HG03520 (cell line): ENCODE data around the gene PLEKHA6.
A peak's percentile ranks its signal among the peaks of the same experiment; 100 is the strongest.

ENCODE experiments used
- ATAC-seq: cut with Tn5 transposase; IDR thresholded peaks from one replicate; pipeline ENCODE4 v1.9.1; 2021; ENCODE audit warnings: mild to moderate bottlenecking, moderate library complexity; ENCODE audit not compliant: unreplicated experiment

Gene PLEKHA6

DNA sequence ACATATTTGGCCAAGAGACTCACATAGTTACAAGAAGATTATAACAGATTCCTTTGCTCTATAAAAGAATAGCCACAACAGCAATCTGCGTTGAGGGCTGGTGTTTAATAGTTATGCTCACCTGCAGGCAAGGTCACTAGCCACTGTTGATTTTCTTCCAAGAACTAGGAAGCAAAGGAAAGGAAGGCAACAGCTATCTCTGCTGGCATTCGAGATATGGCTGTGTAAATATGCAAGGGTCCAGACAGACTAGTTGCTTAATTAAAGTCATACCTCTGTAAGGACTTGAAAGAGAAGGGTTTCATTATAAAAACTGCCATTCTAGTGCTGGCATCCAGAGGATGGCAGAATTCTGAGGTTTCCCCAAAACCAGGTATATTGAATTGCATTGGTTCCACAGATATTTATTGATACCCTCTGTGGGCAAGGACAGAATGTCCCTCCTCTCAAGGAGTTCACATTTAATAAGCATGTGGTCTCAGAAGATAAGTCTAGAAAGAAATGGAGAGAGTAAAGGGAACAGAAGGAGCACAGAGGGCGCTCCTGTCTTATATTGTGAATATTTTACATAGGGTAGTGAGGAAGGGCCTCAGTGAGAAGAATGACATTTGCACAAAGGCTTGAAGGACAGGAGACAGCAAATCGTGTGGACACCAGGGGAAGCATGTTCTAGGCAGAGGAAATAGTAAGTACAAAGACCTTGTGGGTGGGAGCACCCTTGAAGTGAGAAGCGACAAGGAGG is 23.6 kb upstream of the PLEKHA6 start:
- ATAC-seq = no peak

DNA sequence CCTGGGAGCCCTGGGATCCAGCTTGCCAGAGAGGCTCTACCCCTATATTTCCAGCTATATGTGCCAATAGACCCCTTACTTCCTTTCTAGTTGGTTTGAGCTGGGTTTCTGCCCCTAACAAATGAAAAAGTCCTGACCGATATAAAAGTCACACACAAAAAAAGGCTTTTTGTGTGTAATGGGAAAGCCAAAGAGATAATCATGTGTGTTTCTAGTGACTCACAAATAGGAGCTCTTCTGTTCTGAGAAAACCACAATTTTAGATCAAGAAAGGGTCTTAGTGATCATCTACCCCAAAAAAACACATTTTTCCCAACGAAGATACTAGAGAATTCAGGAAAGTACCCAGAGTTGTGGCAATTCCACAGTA is 23.0 kb upstream of the PLEKHA6 start:
- no peak for ATAC-seq

DNA sequence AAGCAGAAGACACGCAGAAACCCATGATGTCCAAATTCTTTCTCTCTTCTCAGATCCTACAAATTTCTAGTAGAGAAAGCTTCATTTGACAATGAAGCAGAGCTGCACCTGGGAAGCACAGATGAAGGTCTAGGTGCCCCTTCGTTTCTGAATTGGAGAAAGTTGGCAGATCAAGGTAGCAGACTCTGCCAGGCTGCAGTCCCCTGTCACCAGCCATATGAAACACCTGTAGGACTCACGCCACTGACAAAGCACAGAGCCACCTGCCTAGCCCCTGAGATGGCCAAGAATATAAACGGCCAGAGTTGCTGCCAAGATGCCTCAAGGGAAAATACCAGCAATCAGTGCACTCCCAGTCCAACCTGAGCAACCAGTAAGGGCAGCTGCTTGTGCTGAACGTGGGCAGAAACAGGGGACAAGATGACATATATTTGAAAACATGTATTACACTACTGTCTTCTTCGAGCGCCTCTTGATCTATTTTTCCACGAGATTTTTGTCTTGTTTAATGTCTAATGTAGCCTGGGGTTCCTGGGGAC is 20.6 kb upstream of the PLEKHA6 start:
- no peak for ATAC-seq

DNA sequence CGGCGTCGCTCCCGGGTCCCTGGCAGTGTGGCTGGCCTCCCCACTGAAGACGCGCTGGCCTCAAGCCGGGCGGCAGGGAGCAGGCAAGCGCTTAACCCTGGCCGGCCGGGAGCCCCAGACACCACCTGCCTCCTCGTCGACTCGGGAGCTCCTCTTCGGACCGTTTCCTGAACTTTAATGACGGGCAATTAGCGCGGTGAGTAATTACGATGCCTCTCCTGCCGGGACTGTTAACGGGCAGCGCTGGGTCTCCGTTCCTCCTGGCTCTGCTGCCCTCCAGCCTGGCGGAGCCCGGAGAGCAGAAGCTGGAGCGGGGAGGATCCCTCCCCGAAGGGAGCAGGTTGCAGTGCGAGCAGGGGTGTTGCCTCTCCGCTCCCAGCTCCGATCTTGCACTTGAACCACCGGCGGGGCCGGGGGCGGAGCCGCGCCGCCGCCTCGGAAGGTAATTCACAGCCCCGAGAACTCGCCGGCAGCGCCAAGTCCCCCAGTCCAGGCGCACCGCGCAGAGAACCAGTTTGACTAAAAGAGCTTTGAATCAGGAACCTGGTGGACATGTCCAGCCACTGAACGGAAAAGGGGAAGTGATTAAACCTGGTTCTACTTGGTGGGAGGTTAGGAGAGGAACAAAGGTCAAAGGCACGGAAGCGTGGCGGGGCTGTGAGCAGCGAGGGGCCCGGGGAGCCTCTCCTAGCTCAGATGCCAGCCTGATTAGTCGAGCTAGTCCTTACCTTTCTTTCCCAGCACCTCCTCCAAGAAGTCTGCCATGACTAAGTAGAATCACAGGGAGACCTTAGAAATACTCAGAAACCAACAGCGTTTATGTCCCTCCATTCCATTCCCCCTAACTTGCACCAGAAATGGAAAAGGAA is 18.3 kb upstream of the PLEKHA6 start:
- peak; percentile 51 for ATAC-seq

DNA sequence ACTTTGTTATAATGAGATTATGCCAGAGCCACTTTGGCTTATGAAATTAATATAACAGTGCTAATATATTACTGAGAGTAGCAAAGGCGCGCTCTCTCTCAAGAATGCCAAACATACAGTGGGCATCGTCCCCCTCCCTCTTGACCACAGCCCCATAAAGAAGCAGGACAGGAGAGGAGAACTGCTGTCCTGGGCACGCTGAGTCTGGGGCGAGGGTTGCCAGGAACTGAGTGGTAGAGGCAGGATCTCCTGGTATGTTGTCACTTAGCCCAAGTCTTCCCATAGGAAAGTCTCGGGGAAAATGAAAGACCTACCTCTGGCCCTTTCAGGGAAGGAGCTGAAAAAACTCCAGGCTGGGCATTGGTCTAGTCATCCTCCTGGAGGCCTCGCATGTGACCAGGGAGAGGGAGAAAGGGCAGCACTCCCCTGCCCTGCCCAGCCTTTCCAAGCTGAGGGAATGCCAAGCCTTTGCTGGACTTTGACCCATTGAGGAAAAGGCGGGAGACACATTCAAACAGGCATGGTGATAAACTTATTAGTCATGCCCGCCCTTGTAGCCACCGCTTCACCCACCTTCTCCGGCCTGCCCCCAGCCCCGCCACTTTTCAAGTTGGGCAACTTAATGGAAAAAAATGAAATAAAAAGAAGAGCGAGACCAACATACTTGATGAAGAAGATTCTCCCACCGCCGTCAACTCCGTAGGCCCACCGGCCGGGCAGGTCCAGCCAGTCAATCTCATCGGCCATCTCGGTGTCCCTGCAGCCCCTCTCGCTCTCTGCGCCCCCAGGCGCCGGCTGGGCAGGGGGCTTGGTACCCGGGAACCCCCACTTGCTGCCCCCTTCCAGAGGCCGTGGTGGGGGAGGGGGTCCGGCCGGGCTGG is 17.4 kb upstream of the PLEKHA6 start:
- no peak for ATAC-seq

DNA sequence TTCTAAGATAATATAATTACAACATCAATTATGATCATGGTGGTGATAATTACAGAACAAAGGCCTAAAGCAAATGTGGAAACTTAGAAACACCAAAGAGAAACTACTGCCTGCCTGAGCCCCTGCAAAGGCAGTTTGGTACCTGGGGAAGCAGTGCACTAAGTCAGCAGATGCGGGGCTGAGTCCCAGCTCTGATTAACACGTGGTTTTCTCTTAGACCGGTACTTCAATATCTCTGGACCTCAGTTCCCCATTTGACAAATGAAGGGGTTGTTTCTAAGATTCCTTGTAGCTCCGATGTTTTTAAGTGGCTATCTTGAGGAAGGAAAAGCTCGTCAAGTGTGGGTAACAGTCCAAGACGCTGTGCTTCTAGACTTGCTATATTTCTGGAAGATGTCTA is 16.7 kb upstream of the PLEKHA6 start:
- no peak for ATAC-seq

DNA sequence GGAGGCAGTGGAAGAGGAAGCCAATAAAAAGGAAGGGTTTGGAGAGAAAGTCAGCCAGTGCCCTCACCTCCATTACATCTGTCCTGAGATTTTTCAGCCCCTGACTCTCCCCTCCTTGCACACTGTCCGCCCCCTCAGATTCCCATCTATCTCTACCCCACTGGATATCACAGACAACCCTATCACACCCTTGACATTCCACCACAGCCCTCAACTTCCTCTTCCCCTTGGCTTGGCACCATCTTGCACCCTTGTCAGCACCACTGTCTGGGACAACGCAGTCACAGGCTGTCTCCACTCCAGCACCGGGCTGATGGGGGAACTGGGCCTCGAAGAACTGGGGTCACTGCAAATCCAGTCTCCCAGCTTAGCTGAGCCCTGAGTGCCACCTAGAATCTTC is 14.2 kb upstream of the PLEKHA6 start:
- ATAC-seq = no peak

DNA sequence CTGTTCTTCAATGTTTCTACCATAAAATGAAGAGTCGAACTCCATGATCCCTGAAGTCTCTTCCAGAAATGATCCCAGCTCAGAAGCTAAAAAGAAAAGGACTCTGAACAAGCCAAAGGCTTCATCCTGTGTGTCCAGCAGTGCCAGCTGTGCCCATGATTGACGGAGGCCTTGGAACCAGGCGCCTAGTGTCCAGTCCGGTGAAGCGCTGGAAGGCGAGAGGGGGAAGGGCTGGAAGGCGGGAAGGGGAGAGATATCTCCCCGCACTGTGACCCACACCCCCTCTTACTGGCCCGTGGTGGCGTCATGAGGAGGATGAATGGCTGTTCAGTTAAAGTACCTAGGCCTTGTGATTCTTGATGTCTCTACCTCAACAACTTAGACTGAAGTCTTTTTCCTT is 10.4 kb upstream of the PLEKHA6 start:
- ATAC-seq = no peak

DNA sequence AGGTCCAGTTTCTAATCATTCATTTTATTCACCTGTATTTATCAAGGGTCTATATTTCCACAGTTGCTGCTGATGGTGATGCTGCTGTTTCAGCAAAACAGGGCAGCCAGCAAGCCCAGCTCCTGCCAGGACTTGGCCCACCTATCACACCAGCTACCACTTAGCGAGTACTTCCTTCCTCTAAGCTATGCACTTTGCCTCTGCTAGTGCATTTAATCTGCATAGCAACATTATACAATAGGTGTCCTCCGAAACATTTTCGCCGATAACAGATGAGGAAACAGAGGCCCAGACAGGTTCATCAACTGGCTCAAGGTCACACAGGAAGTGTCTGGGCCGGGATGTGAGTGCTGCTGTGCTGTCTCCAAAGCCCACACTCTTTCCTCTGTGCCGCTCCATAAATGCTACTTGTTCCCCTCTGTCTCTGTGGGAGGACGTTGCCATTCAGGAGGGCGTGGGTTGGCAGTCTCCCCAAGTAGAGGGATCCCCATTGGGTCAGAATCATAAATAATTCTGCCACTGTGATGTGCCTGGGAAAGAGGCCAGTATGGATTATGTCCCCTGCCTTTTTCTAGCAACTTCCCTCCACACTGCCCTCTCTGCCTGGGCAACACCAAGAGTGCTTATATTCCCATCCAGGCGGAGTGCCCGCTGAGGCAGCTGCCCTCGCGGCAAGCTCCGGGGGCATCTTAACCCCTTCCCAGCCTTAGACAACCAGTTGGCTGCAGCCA is 9.4 kb upstream of the PLEKHA6 start:
- no peak for ATAC-seq

DNA sequence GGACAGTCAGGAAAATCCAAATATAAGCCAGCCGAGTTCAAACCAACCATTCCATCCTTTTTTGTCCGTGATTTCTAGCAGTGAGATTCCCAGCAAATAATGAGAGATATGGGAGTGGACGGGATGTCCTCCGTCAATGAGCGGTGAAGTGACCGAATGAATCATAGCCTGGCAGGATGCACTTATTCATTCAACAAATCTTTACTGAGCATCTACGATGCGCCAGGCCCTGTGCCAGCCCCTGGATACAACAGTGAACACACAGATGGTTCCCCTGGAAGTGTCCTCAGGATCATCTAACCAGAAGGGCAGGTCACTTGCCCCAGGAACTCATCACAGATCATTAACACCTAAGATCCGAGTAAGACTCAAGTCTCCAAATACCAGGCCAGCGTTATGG is 8.2 kb upstream of the PLEKHA6 start:
- no peak for ATAC-seq

DNA sequence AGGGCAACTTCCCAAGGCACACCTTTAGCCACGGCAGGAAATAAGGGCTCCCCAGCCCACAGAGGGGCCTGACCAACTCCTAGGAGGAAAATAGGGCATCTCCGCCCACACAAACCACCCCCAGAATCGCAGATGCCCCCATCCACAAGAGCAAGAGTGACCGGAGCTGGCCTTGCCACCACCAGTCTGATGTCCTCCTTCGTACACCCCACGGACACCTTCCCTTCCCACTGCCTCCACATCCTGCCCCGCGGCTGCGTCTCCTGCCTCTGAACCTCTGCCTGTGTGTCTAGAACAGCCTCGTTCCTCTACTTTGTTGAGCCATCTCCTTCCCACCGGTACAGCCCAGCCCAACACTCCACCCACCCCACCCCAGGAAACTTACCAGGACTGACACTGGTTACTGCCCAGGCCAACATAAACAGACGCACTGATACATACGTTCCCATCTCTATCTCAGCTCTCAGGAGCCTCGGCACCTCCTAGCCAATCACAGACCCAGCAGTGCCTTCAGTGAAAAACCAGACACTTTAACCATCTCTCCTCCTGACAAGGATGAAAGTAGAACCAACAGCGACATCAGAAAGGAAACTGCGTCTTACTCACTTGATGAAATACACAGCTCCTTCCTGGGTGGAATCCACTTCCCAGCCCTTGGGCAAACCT is 7.6 kb upstream of the PLEKHA6 start:
- ATAC-seq = no peak

DNA sequence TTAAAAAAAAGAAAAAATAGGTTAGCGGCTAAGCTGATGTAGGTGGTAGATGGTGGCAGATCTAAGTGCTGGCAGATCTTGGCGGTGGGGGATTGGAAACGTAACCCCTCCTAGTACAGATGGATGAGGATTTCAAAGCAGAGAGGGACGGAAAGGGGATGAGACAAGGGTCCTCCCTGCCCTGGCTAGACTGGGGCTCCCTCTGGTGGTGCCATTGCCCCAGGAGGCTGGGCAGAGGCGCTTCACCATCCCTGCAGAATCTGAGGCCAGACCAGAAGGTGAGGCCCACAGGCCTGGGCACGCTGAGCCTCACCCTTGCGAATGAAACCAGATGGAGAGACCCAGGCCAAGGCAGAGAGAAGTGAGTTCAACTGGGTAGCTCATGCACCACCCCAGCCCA is 7.0 kb upstream of the PLEKHA6 start:
- ATAC-seq = no peak

DNA sequence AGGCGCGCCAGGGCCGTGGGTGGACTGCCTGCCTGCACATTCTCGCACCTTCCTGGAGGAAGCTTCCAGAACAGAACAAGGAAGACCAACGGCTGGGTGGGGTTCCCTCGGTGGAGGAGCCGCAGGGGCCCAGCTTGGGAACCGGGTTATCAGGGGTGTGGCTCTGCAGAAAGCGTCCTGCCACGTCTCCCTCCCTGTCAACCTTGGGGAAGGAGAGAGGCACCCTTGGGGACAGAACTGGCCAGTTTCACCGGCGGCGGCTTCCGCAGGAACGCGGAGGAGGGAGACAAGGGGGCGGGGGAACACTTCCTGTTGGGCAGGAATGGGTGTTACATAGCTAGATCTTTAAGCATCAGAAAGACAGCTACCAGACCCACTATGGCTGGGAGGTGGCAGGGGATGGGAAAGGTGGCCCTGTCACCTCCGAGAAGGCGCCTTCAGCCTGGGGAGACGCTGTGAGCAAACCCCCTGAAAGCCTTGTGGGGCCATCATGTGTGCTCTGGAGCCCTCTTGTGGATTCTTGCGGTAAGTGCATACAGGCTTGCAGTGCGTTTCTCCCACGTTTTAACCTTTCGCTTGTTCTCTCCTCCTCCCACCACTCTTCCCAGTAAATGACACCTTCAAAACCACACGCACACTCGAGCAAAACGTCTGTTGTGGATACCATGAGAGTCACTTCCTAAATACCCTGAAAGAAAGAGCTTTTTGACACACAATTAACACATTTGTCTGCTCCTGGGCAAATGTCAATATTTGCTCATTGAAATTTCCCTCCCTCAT is 3.8 kb upstream of the PLEKHA6 start:
- ATAC-seq = peak; percentile 59

DNA sequence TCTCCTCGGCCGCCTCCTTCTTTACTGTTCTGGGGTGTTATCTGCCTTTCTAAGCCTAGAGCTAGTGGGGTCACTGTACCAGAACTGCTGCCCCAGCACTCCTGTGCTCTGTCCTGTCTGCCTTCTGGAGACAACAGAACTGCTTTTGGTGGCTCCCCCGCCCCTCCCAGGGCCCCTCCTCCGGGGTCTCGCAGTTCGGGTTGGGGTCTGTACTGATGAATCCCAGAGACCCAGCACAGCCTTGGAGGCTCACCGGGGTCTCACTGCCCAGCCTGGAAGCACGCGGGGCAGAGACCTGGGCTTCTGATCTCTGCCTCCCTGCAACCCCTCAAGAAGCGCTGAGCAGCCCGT is 3.2 kb upstream of the PLEKHA6 start:
- no peak for ATAC-seq

DNA sequence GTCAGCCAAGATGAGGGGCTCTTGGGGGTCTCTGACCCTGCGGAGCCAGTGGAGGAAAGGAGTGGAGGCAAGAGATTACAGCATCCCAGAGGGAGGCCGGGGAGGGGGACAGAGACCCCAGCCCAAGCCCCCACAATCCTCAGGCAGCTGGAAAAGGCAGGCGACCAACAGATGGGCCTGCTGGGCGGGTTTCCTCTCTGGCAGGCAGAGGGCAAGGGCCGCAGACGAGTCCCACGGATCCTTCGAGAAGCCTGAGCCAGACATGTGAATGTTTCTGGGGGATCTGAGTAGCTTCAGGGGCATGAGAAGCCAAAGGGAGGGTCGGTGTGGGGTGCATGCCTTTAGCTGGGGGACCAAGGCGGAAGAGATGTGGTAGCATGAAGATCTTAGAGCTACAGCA is 2.1 kb upstream of the PLEKHA6 start:
- no peak for ATAC-seq

DNA sequence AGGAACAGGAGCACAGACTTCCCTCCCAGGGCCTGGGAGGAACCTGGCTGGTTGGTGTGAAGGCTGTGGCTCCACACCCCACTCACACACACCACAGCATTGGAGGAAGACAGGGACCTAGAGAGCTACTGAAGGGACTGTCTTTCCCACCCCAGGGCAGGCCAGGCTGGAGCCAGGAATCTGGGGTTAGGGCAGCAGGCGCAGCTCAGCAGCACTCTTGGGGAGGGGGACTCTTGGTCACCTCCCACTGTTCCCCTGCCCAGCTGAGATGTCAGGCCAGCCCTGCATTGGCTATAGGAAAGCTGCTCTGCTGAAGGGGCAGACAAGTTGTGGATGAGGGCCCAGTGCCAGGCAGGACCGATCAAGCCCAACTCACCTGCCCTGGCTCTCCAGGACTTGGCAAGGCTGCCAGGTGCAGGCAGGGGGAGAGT is 1.6 kb upstream of the PLEKHA6 start:
- ATAC-seq = no peak

DNA sequence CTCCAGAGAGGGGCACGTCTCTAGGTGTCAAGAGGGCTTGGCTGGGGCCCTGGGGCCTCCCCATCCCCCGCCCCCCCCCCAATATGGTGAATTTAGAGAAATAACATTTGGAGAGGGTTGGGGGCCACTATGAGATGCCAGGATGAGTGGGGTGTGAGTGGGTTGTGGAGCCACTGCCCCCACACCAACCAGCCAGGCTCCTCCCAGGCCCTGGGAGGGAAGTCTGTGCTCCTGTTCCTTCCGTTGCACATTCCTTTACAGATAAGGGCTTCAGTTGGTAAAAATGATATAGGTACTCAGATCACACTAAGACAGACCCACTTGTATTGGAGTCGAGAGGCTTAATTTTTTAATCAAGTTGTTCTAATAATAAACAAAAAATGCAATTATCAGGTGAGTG is 585 bp upstream of the PLEKHA6 start:
- no peak for ATAC-seq

DNA sequence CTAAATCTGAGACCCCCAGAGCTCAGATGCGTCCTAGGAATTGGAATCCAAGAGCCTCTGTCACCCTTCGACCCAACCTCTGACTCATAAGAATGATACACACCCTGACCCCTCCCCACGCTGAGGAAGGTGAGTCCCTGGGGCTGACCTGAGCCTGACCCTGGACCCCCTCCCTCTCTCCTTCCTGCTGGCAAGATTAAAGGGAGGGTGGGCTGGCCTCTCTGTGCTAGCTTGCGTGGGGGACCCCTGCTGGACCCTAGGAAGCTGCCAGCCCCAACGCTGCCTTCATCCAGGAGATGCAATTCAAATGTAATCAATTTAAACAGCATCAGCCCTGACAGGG is 627 bp downstream of the PLEKHA6 start:
- ATAC-seq = no peak

DNA sequence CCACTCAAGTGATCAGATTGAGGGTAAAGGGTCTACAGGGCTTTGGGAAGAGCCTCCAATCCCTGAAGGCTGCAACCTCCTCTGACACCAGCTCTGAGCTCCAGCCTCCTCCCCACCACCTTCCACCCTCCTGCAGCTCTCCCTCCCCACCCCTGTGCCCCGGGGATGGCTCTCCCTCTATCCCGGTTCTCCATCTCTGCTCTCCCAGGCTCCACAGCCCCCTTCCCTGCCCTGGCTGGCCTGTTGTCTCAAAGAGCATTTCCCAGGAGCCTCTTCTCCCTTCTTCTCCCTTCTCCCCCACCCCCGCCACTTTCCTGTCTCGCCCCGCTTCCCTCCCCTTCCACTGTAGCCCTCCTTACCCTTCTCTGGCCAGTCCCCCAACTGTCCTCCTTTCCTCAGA is 1.1 kb downstream of the PLEKHA6 start:
- ATAC-seq = no peak
